ENCODE results near the gene MTHFD1. TPM values are rescaled to one million over a fixed set of nuclear protein-coding genes. Genes with fewer than 3 reads are reported as not detected.
A peak's percentile ranks its signal among the peaks of the same experiment; 100 is the strongest.

MTHFD1 gene
- total and polyA plus RNA-seq, 9 of the 15 experiments (the other 6 are each of a cell fraction or from before 2014, with no cell fraction given): 66.7 to 158 (median 90.9) TPM

- TF ChIP-seq FOS (IDR thresholded peaks at IDR 0.05; ENCODE audit: extremely low read depth, insufficient read length): peak; percentile 28
- peak; percentile 44; the same call in 1 of the 2 replicates for TF ChIP-seq GABPB1 (CRISPR knock-in tag; IDR thresholded peaks at IDR 0.05)
- peak; percentile 87 for TF ChIP-seq MYC (IDR thresholded peaks at IDR 0.05; ENCODE audit: low read depth, low read length)
- no peak for TF ChIP-seq MYC (CRISPR knock-in tag; IDR thresholded peaks at IDR 0.05; ENCODE audit: borderline replicate concordance, low read depth)
- peak; percentile 64 for TF ChIP-seq ZBTB40 (IDR thresholded peaks at IDR 0.05)
- no peak for TF ChIP-seq ZBTB40 (CRISPR knock-in tag; IDR thresholded peaks at IDR 0.05)
- no peak for TF ChIP-seq IRF9 (tag; IDR thresholded peaks at IDR 0.05)
- TF ChIP-seq GTF2F1 (IDR thresholded peaks at IDR 0.05; ENCODE audit: low read depth, low read length): no peak
- TF ChIP-seq RAD21 (CRISPR knock-in tag; conservative IDR thresholded peaks at IDR 0.05 in 1 of 2, IDR thresholded peaks at IDR 0.05 in 1 of 2): no peak
- no peak for TF ChIP-seq CGGBP1 (CRISPR knock-in tag; IDR thresholded peaks at IDR 0.05)
- no peak for TF ChIP-seq PRMT5 (CRISPR knock-in tag; IDR thresholded peaks at IDR 0.05)
- no peak for TF ChIP-seq ZC3H8 (IDR thresholded peaks at IDR 0.05)
- TF ChIP-seq ZNF699 (CRISPR knock-in tag; IDR thresholded peaks at IDR 0.05; ENCODE audit: insufficient replicate concordance): no peak
- no peak for TF ChIP-seq NCOA2 (IDR thresholded peaks at IDR 0.05; ENCODE audit: partially characterized antibody in 2 of 2)
- TF ChIP-seq SAP30 (IDR thresholded peaks at IDR 0.05; ENCODE audit: borderline replicate concordance, insufficient read depth, low read depth, low read length, poor library complexity, severe bottlenecking): peak; percentile 71
- TF ChIP-seq ZNF217 (CRISPR knock-in tag; IDR thresholded peaks at IDR 0.05): no peak
- TF ChIP-seq ZNF766 (CRISPR knock-in tag; conservative IDR thresholded peaks at IDR 0.05): no peak
- 0 out of 2 replicates have a peak, but pooled peaks have one; percentile 31 for TF ChIP-seq TCF7 (IDR thresholded peaks at IDR 0.05; ENCODE audit: borderline replicate concordance)
These were observed at the start of gene MTHFD1 (continued) for GRCh38 chr14:64387782-64388532.
